Stimulated activated naive CD8-positive, alpha-beta T cell treated with anti-CD3 and anti-CD28 coated beads, Interleukin-15, Interleukin-2, amounts not matched to agents 100 ng/mL and 50 ng/mL, for 24 hours (primary cell): Measurements from ENCODE around the gene ISG20.
A peak's percentile ranks its signal among the peaks of the same experiment; 100 is the strongest.

ENCODE experiments used
- H3K27ac Mint-ChIP-seq: one replicate; pipeline ENCODE4 v1.8.0; 2021; ENCODE audit warnings: mild to moderate bottlenecking, mixed read lengths
- H3K27me3 Mint-ChIP-seq: one replicate; pipeline ENCODE4 v1.8.0; 2021; ENCODE audit warnings: mixed read lengths
- H3K36me3 Mint-ChIP-seq: one replicate; pipeline ENCODE4 v1.8.0; 2021; ENCODE audit warnings: low read depth, mixed read lengths
- H3K4me1 Mint-ChIP-seq: one replicate; pipeline ENCODE4 v1.8.0; 2021; ENCODE audit warnings: low read depth, mixed read lengths
- H3K4me3 Mint-ChIP-seq: one replicate; pipeline ENCODE4 v1.8.0; 2021; ENCODE audit warnings: mild to moderate bottlenecking, mixed read lengths
- H3K9me3 Mint-ChIP-seq: one replicate; pipeline ENCODE4 v1.8.0; 2021; ENCODE audit warnings: mixed read lengths

The ISG20 gene

GRCh38 chr15:88638626-88639372, at the start of gene ISG20:
Gene ISG20, plus strand, starts transcription at chr15:88639016. Its CDS starts 351 bp downstream, at chr15:88639367.
- Mint-ChIP-seq H3K9me3 (no peaks in the 10 kb centered on the region), H3K36me3 (peaks cover 51% of the 10 kb centered on the region), H3K4me3 (peak within 1 kb of the TSS; percentile 91), H3K27me3 (no peaks in the 10 kb centered on the region), H3K4me1 (peaks cover 84% of the 10 kb centered on the region), H3K27ac (peak within 1 kb of the TSS; percentile 98)

GRCh38 chr15:88590759-88591158, 48.1 kb upstream of the ISG20 start:
- Mint-ChIP-seq H3K27ac (no peak overlapping the region), H3K4me3 (no peak overlapping the region), H3K27me3 (no peaks in the 10 kb centered on the region), H3K4me1 (peaks cover 4% of the 10 kb centered on the region), H3K36me3 (no peaks in the 10 kb centered on the region), H3K9me3 (no peaks in the 10 kb centered on the region)

GRCh38 chr15:88591384-88591783, 47.4 kb upstream of the ISG20 start:
- Mint-ChIP-seq H3K27me3 (no peaks in the 10 kb centered on the region), H3K4me3 (no peak overlapping the region), H3K27ac (no peak overlapping the region), H3K4me1 (peaks cover 4% of the 10 kb centered on the region), H3K36me3 (no peaks in the 10 kb centered on the region), H3K9me3 (no peaks in the 10 kb centered on the region)

GRCh38 chr15:88603885-88604284, 34.9 kb upstream of the ISG20 start:
- H3K27me3 Mint-ChIP-seq = peaks cover 66% of the 10 kb centered on the region
- peaks cover 17% of the 10 kb centered on the region for H3K4me1 Mint-ChIP-seq
- no peak overlapping the region for H3K4me3 Mint-ChIP-seq
- H3K9me3 Mint-ChIP-seq = no peaks in the 10 kb centered on the region
- H3K27ac Mint-ChIP-seq = no peak overlapping the region
- no peaks in the 10 kb centered on the region for H3K36me3 Mint-ChIP-seq

- Mint-ChIP-seq H3K9me3 (no peaks in the 10 kb centered on the region), H3K27ac (no peak overlapping the region), H3K4me1 (peaks cover 17% of the 10 kb centered on the region), H3K36me3 (no peaks in the 10 kb centered on the region), H3K4me3 (no peak overlapping the region), H3K27me3 (peaks cover 73% of the 10 kb centered on the region)
These were observed 34.2 kb upstream of the ISG20 start for GRCh38 chr15:88604381-88605188.

GRCh38 chr15:88605189-88606069, 33.4 kb upstream of the ISG20 start:
- Mint-ChIP-seq H3K4me3 (no peak overlapping the region), H3K27me3 (peaks cover 78% of the 10 kb centered on the region), H3K36me3 (no peaks in the 10 kb centered on the region), H3K9me3 (no peaks in the 10 kb centered on the region), H3K27ac (no peak overlapping the region), H3K4me1 (peaks cover 17% of the 10 kb centered on the region)

GRCh38 chr15:88606070-88606794, 32.6 kb upstream of the ISG20 start:
- H3K4me1 Mint-ChIP-seq = peaks cover 17% of the 10 kb centered on the region
- H3K27me3 Mint-ChIP-seq = peaks cover 79% of the 10 kb centered on the region
- H3K36me3 Mint-ChIP-seq = no peaks in the 10 kb centered on the region
- H3K4me3 Mint-ChIP-seq = peak overlapping the region; percentile 13
- no peak overlapping the region for H3K27ac Mint-ChIP-seq
- no peaks in the 10 kb centered on the region for H3K9me3 Mint-ChIP-seq

- H3K27ac Mint-ChIP-seq = no peak overlapping the region
- no peaks in the 10 kb centered on the region for H3K9me3 Mint-ChIP-seq
- no peak overlapping the region for H3K4me3 Mint-ChIP-seq
- no peaks in the 10 kb centered on the region for H3K36me3 Mint-ChIP-seq
- H3K27me3 Mint-ChIP-seq = peaks cover 76% of the 10 kb centered on the region
- peaks cover 17% of the 10 kb centered on the region for H3K4me1 Mint-ChIP-seq
These were observed 30.9 kb upstream of the ISG20 start for GRCh38 chr15:88607951-88608350.

GRCh38 chr15:88608607-88609181, 30.1 kb upstream of the ISG20 start:
- no peaks in the 10 kb centered on the region for H3K36me3 Mint-ChIP-seq
- H3K27me3 Mint-ChIP-seq = peaks cover 73% of the 10 kb centered on the region
- H3K27ac Mint-ChIP-seq = no peak overlapping the region
- H3K9me3 Mint-ChIP-seq = no peaks in the 10 kb centered on the region
- H3K4me3 Mint-ChIP-seq = no peak overlapping the region
- peaks cover 17% of the 10 kb centered on the region for H3K4me1 Mint-ChIP-seq

GRCh38 chr15:88609344-88610090, 29.3 kb upstream of the ISG20 start:
- no peak overlapping the region for H3K4me3 Mint-ChIP-seq
- H3K36me3 Mint-ChIP-seq = no peaks in the 10 kb centered on the region
- no peaks in the 10 kb centered on the region for H3K9me3 Mint-ChIP-seq

GRCh38 chr15:88610701-88611231, 28.1 kb upstream of the ISG20 start:
- H3K9me3 Mint-ChIP-seq = no peaks in the 10 kb centered on the region
- no peaks in the 10 kb centered on the region for H3K36me3 Mint-ChIP-seq
- no peak overlapping the region for H3K27ac Mint-ChIP-seq
- peaks cover 1% of the 10 kb centered on the region for H3K4me1 Mint-ChIP-seq
- no peak overlapping the region for H3K4me3 Mint-ChIP-seq
- H3K27me3 Mint-ChIP-seq = peaks cover 52% of the 10 kb centered on the region

More at GRCh38 chr15:88609344-88610090, 29.3 kb upstream of the ISG20 start:
- no peak overlapping the region for H3K27ac Mint-ChIP-seq
- H3K4me1 Mint-ChIP-seq = peaks cover 12% of the 10 kb centered on the region
- peaks cover 64% of the 10 kb centered on the region for H3K27me3 Mint-ChIP-seq

- no peaks in the 10 kb centered on the region for H3K9me3 Mint-ChIP-seq
- H3K36me3 Mint-ChIP-seq = no peaks in the 10 kb centered on the region
- H3K27ac Mint-ChIP-seq = no peak overlapping the region
- peaks cover 37% of the 10 kb centered on the region for H3K27me3 Mint-ChIP-seq
- H3K4me3 Mint-ChIP-seq = no peak overlapping the region
- H3K4me1 Mint-ChIP-seq = no peaks in the 10 kb centered on the region
These were observed 26.5 kb upstream of the ISG20 start for GRCh38 chr15:88612186-88612796.
